ENCODE results near the gene TMEM114.

Gene TMEM114

GRCh38 chr16:8589900-8590688 is at the start of gene TMEM114:
TMEM114 (minus strand) TSS chr16:8590511; CDS start chr16:8589838, 673 bp downstream.
- no peak for TF ChIP-seq CTCF (conservative IDR thresholded peaks at IDR 0.05; ENCODE audit: low read depth, low read length)
- no peak within 1 kb of the TSS for H3K4me3 ChIP-seq (ENCODE audit: low read length)

GRCh38 chr16:8639694-8640093 is 49.4 kb upstream of the TMEM114 start:
- H3K4me3 ChIP-seq (ENCODE audit: low read length), result no peak overlapping the region
- no peak for DNase-seq (ENCODE audit: low read depth)
- no peak for TF ChIP-seq CTCF (conservative IDR thresholded peaks at IDR 0.05; ENCODE audit: low read depth, low read length)

More at GRCh38 chr16:8589900-8590688, at the start of gene TMEM114:
- no peak for DNase-seq (ENCODE audit: low read depth)

GRCh38 chr16:8634991-8635736 is 44.9 kb upstream of the TMEM114 start:
- TF ChIP-seq CTCF (conservative IDR thresholded peaks at IDR 0.05; ENCODE audit: low read depth, low read length), result peak; percentile 86
- H3K4me3 ChIP-seq (ENCODE audit: low read length), result no peak overlapping the region
- DNase-seq (ENCODE audit: low read depth), result no peak

- TF ChIP-seq CTCF (conservative IDR thresholded peaks at IDR 0.05; ENCODE audit: low read depth, low read length), result no peak
- H3K4me3 ChIP-seq (ENCODE audit: low read length), result no peak overlapping the region
- no peak for DNase-seq (ENCODE audit: low read depth)
Measured at GRCh38 chr16:8632675-8633182, 42.4 kb upstream of the TMEM114 start.

- no peak overlapping the region for H3K4me3 ChIP-seq (ENCODE audit: low read length)
- no peak for DNase-seq (ENCODE audit: low read depth)
- no peak for TF ChIP-seq CTCF (conservative IDR thresholded peaks at IDR 0.05; ENCODE audit: low read depth, low read length)
Measured at GRCh38 chr16:8631818-8632465, 41.6 kb upstream of the TMEM114 start.

GRCh38 chr16:8631373-8631772 is 41.1 kb upstream of the TMEM114 start:
- DNase-seq (ENCODE audit: low read depth), result no peak
- no peak overlapping the region for H3K4me3 ChIP-seq (ENCODE audit: low read length)
- no peak for TF ChIP-seq CTCF (conservative IDR thresholded peaks at IDR 0.05; ENCODE audit: low read depth, low read length)
